MM.1S (cell line): ENCODE measurements around the gene VPS13C.

Experiments used
- DNase-seq: peaks from one replicate; pipeline ENCODE4 v3.0.0-alpha.2; 2015
- H2AFZ ChIP-seq: fragments of 300-600 bp; sonication (generic); 2 replicates; pipeline ENCODE4 v1.6.0; 2016; ENCODE audit warnings: antibody characterized with exemption, low read length
- H3F3A ChIP-seq: fragments of 300-600 bp; sonication (generic); 2 replicates; pipeline ENCODE4 v1.6.1; 2016; ENCODE audit warnings: mild to moderate bottlenecking, antibody characterized with exemption, low read length, moderate library complexity, mixed read lengths; ENCODE audit not compliant: insufficient read depth
- H3K27ac ChIP-seq: fragments of 300-600 bp; sonication (generic); 2 replicates; pipeline ENCODE4 v1.5.1; 2016; ENCODE audit warnings: mild to moderate bottlenecking, low read length
- H3K27me3 ChIP-seq: fragments of 300-600 bp; sonication (generic); replicated peaks from 2 replicates; pipeline ENCODE4 v1.6.0; 2016; ENCODE audit warnings: low read length; ENCODE audit not compliant: insufficient read depth
- H3K36me3 ChIP-seq: fragments of 300-600 bp; sonication (generic); replicated peaks from 2 replicates; pipeline ENCODE4 v1.6.1; 2016; ENCODE audit warnings: mild to moderate bottlenecking, low read length, mixed read lengths; ENCODE audit not compliant: insufficient read depth
- H3K4me1 ChIP-seq: fragments of 300-600 bp; sonication (generic); 2 replicates; pipeline ENCODE4 v1.6.1; 2016; ENCODE audit warnings: low read length, mixed read lengths
- H3K4me2 ChIP-seq: fragments of 300-600 bp; sonication (generic); 2 replicates; pipeline ENCODE4 v1.6.0; 2016; ENCODE audit warnings: low read depth, low read length
- H3K4me3 ChIP-seq: fragments of 300-600 bp; sonication (generic); 2 replicates; pipeline ENCODE4 v1.5.1; 2016; ENCODE audit warnings: low read length, mixed read lengths
- H3K79me2 ChIP-seq: fragments of 300-600 bp; sonication (generic); 2 replicates; pipeline ENCODE4 v1.6.1; 2016; ENCODE audit warnings: mixed run types, low read length, mixed read lengths
- H3K9ac ChIP-seq: fragments of 300-600 bp; sonication (generic); 2 replicates; pipeline ENCODE4 v1.6.1; 2016; ENCODE audit warnings: low read length, mixed read lengths
- H3K9me2 ChIP-seq: fragments of 300-600 bp; sonication (generic); replicated peaks from 2 replicates; pipeline ENCODE4 v1.6.1; 2016; ENCODE audit warnings: mild to moderate bottlenecking, low read length, mixed read lengths; ENCODE audit not compliant: insufficient read depth
- H3K9me3 ChIP-seq: fragments of 300-600 bp; sonication (generic); replicated peaks from 2 replicates; pipeline ENCODE4 v1.6.1; 2016; ENCODE audit warnings: mild to moderate bottlenecking, low read length, mixed read lengths; ENCODE audit not compliant: insufficient read depth
- H4K20me1 ChIP-seq: fragments of 300-600 bp; sonication (generic); 2 replicates; pipeline ENCODE4 v1.6.1; 2016; ENCODE audit warnings: mild to moderate bottlenecking, low read length, moderate library complexity, mixed read lengths; ENCODE audit not compliant: insufficient read depth
- CTCF ChIP-seq: fragments of 300-600 bp; sonication (generic); IDR thresholded peaks from 2 replicates; pipeline ENCODE4 v1.5.1; 2016; ENCODE audit warnings: antibody characterized with exemption, low read length, mixed read lengths
- EZH2 ChIP-seq: fragments of 300-600 bp; sonication (generic); optimal IDR thresholded peaks from 2 replicates; pipeline ENCODE3; 2017; ENCODE audit warnings: low read depth, mild to moderate bottlenecking, antibody characterized with exemption, low read length, mixed read lengths
- EZH2phosphoT487 ChIP-seq: fragments of 300-600 bp; sonication (generic); IDR thresholded peaks from 2 replicates; pipeline ENCODE4 v1.6.1; 2018; ENCODE audit warnings: antibody characterized with exemption, low read length

VPS13C gene

GRCh38 chr15:61820212-61820611 is 240.0 kb downstream of the VPS13C start:
- TF ChIP-seq EZH2 (no peak), CTCF (no peak), EZH2phosphoT487 (no peak)
- no peaks in the 10 kb centered on the region for H3F3A ChIP-seq
- H3K27ac ChIP-seq, result no peak overlapping the region
- no peaks in the 10 kb centered on the region for H4K20me1 ChIP-seq
- no peak overlapping the region for H3K9ac ChIP-seq
- H3K36me3 ChIP-seq, result no peaks in the 10 kb centered on the region
- no peak overlapping the region for H3K4me2 ChIP-seq
- no peaks in the 10 kb centered on the region for H3K9me3 ChIP-seq
- H3K4me1 ChIP-seq, result no peaks in the 10 kb centered on the region
- H2AFZ ChIP-seq, result no peak overlapping the region
- no peak for DNase-seq
- no peak overlapping the region for H3K4me3 ChIP-seq
- H3K9me2 ChIP-seq, result no peaks in the 10 kb centered on the region
- no peaks in the 10 kb centered on the region for H3K79me2 ChIP-seq
- H3K27me3 ChIP-seq, result no peaks in the 10 kb centered on the region

- Histone ChIP-seq H2AFZ (no peak overlapping the region), H3K27me3 (no peaks in the 10 kb centered on the region), H3F3A (no peaks in the 10 kb centered on the region), H3K79me2 (no peaks in the 10 kb centered on the region), H4K20me1 (no peaks in the 10 kb centered on the region), H3K9ac (no peak overlapping the region), H3K4me2 (no peak overlapping the region), H3K27ac (no peak overlapping the region), H3K9me3 (no peaks in the 10 kb centered on the region), H3K4me1 (no peaks in the 10 kb centered on the region), H3K9me2 (no peaks in the 10 kb centered on the region), H3K36me3 (no peaks in the 10 kb centered on the region), H3K4me3 (no peak overlapping the region)
- TF ChIP-seq CTCF (no peak), EZH2phosphoT487 (no peak), EZH2 (no peak)
- DNase-seq, result no peak
Observed at GRCh38 chr15:61819386-61819785, 240.9 kb downstream of the VPS13C start.

GRCh38 chr15:61818801-61819200 is 241.4 kb downstream of the VPS13C start:
- H3K27ac ChIP-seq, result no peak overlapping the region
- no peak for DNase-seq
- H3K27me3 ChIP-seq, result no peaks in the 10 kb centered on the region
- no peak overlapping the region for H3K4me2 ChIP-seq
- no peaks in the 10 kb centered on the region for H3F3A ChIP-seq
- no peaks in the 10 kb centered on the region for H3K36me3 ChIP-seq
- H3K79me2 ChIP-seq, result no peaks in the 10 kb centered on the region
- no peaks in the 10 kb centered on the region for H3K9me3 ChIP-seq
- no peak overlapping the region for H3K4me3 ChIP-seq
- no peaks in the 10 kb centered on the region for H4K20me1 ChIP-seq
- TF ChIP-seq EZH2phosphoT487, result no peak
- TF ChIP-seq EZH2, result no peak
- TF ChIP-seq CTCF, result no peak
- no peak overlapping the region for H3K9ac ChIP-seq
- no peaks in the 10 kb centered on the region for H3K4me1 ChIP-seq
- no peak overlapping the region for H2AFZ ChIP-seq
- no peaks in the 10 kb centered on the region for H3K9me2 ChIP-seq

- no peaks in the 10 kb centered on the region for H3K27me3 ChIP-seq
- no peaks in the 10 kb centered on the region for H3F3A ChIP-seq
- H3K9ac ChIP-seq, result no peak overlapping the region
- H3K4me2 ChIP-seq, result no peak overlapping the region
- no peaks in the 10 kb centered on the region for H3K4me1 ChIP-seq
- no peak overlapping the region for H2AFZ ChIP-seq
- H3K9me2 ChIP-seq, result no peaks in the 10 kb centered on the region
- H3K9me3 ChIP-seq, result no peaks in the 10 kb centered on the region
- H4K20me1 ChIP-seq, result no peaks in the 10 kb centered on the region
- no peak overlapping the region for H3K4me3 ChIP-seq
- H3K79me2 ChIP-seq, result no peaks in the 10 kb centered on the region
- H3K36me3 ChIP-seq, result no peaks in the 10 kb centered on the region
- no peak overlapping the region for H3K27ac ChIP-seq
- TF ChIP-seq CTCF, result no peak
- no peak for TF ChIP-seq EZH2phosphoT487
- no peak for TF ChIP-seq EZH2
- no peak for DNase-seq
Observed at GRCh38 chr15:61816856-61817255, 243.4 kb downstream of the VPS13C start.
